PC-3 (cell line): ENCODE data around the gene JARID2. TPM values are rescaled to one million over a fixed set of nuclear protein-coding genes. Genes with fewer than 3 reads are reported as not detected.
"Not testable (repeated sequence)": the region's sequence is repeated elsewhere in the genome, so short reads cannot be mapped to it uniquely, and the experiment has no call there.

Experiments
- ATAC-seq: fragments of 200-7000 bp; cut with Tn5 transposase; 2 replicates; pipeline ENCODE4 v1.9.1; 2020; ENCODE audit warnings: mild to moderate bottlenecking, moderate library complexity
- BruUV-seq: library from RNA; stranded (reverse); fragments of 400-500 nt; replicated peaks from 2 replicates; lab custom pipeline; 2021; lab: Mats Ljungman, UMichigan
- CTCF ChIA-PET: fragments of 300-600 bp; sonication (Branson Sonifier 250); formaldehyde crosslinking; loops from one replicate; lab custom pipeline; 2022; ENCODE audit warnings: antibody characterized with exemption; lab: Charles Lee
- POLR2A ChIA-PET: fragments of 300-600 bp; sonication (Branson Sonifier 250); formaldehyde crosslinking; loops from one replicate; lab custom pipeline; 2022; ENCODE audit warnings: antibody characterized with exemption; ENCODE audit not compliant: unreplicated experiment; lab: Charles Lee
- DNase-seq: peaks from one replicate; pipeline ENCODE4 v3.0.0-alpha.2; 2015
- H2AFZ ChIP-seq: fragments of 300-600 bp; sonication (generic); 2 replicates; pipeline ENCODE4 v1.6.0; 2016; ENCODE audit warnings: antibody characterized with exemption, low read length
- H3F3A ChIP-seq: fragments of 300-600 bp; sonication (generic); one replicate; pipeline ENCODE4 v1.6.0; 2017; ENCODE audit warnings: antibody characterized with exemption, low read length, control low read depth, mild to moderate bottlenecking; ENCODE audit not compliant: unreplicated experiment
- H3K27ac ChIP-seq: fragments of 300-600 bp; sonication (generic); 2 replicates; pipeline ENCODE4 v1.5.1; 2016; ENCODE audit warnings: mild to moderate bottlenecking, low read length
- H3K27me3 ChIP-seq: fragments of 300-600 bp; sonication (generic); 2 replicates; pipeline ENCODE4 v1.6.1; 2016; ENCODE audit warnings: low read length, mixed read lengths
- H3K36me3 ChIP-seq: fragments of 300-600 bp; sonication (generic); 2 replicates; pipeline ENCODE4 v1.6.1; 2016; ENCODE audit warnings: low read depth, mixed run types, low read length, mixed read lengths
- H3K4me1 ChIP-seq: fragments of 300-600 bp; sonication (generic); 2 replicates; pipeline ENCODE4 v1.5.1; 2016; ENCODE audit warnings: low read length; ENCODE audit not compliant: insufficient read depth
- H3K4me2 ChIP-seq: fragments of 300-600 bp; sonication (generic); 2 replicates; pipeline ENCODE4 v1.6.0; 2016; ENCODE audit warnings: low read length
- H3K4me3 ChIP-seq: fragments of 300-600 bp; sonication (generic); 2 replicates; pipeline ENCODE4 v1.5.1; 2016; ENCODE audit warnings: mild to moderate bottlenecking, low read length, mixed read lengths
- H3K79me2 ChIP-seq: fragments of 300-600 bp; sonication (generic); 2 replicates; pipeline ENCODE4 v1.6.1; 2017; ENCODE audit warnings: low read length, mixed read lengths
- H3K9ac ChIP-seq: fragments of 300-600 bp; sonication (generic); 2 replicates; pipeline ENCODE4 v1.6.0; 2016; ENCODE audit warnings: mild to moderate bottlenecking, low read length
- H3K9me2 ChIP-seq: fragments of 300-600 bp; sonication (generic); replicated peaks from 2 replicates; pipeline ENCODE4 v1.6.1; 2016; ENCODE audit warnings: mixed run types, low read length, mixed read lengths
- H3K9me3 ChIP-seq: fragments of 300-600 bp; sonication (generic); 2 replicates; pipeline ENCODE4 v1.6.1; 2016; ENCODE audit warnings: low read length, mixed read lengths
- H4K20me1 ChIP-seq: fragments of 300-600 bp; sonication (generic); 2 replicates; pipeline ENCODE4 v1.6.1; 2016; ENCODE audit warnings: low read length, mixed read lengths
- CTCF ChIP-seq: fragments of 300-600 bp; sonication (generic); conservative IDR thresholded peaks from 2 replicates; pipeline ENCODE4 v1.5.1; 2017; ENCODE audit warnings: antibody characterized with exemption, low read depth, mild to moderate bottlenecking, low read length
- EZH2 ChIP-seq: fragments of 300-600 bp; sonication (generic); IDR thresholded peaks from one replicate; pipeline ENCODE4 v1.6.1; 2017; ENCODE audit warnings: antibody characterized with exemption, mild to moderate bottlenecking, low read length; ENCODE audit not compliant: unreplicated experiment
- EZH2phosphoT487 ChIP-seq: fragments of 300-600 bp; sonication (generic); IDR thresholded peaks from 2 replicates; pipeline ENCODE4 v1.6.1; 2018; ENCODE audit warnings: mild to moderate bottlenecking, antibody characterized with exemption, low read length, borderline replicate concordance
- intact Hi-C: fragments of 100-400 bp; cut with micrococcal nuclease; formaldehyde crosslinking; loops from 2 replicates; pipeline ENCODE4 v1.9.0; 2023
- total RNA-seq: library from RNA; depleted of rRNA; stranded (reverse); fragments of >200 nt; gene quantifications from 2 replicates; pipeline ENCODE4 v1.2.3, GENCODE V29; 2014

The JARID2 gene
- total RNA-seq, 1 experiment from 2014 or later: 11.0 TPM

GRCh38 chr6:15539722-15540270 is 293.9 kb downstream of the JARID2 start:
- no peak for DNase-seq
- POLR2A ChIA-PET: no interaction called here
- TF ChIP-seq EZH2phosphoT487: no peak
- TF ChIP-seq EZH2: no peak
- TF ChIP-seq CTCF: no peak

GRCh38 chr6:15543332-15543917 is 297.6 kb downstream of the JARID2 start:
- POLR2A ChIA-PET, BruUV-seq, intact Hi-C loops, H3K9me3 ChIP-seq, H3F3A ChIP-seq, H3K79me2 ChIP-seq, H3K4me1 ChIP-seq, H3K9me2 ChIP-seq, H3K27ac ChIP-seq, H2AFZ ChIP-seq, H4K20me1 ChIP-seq, H3K27me3 ChIP-seq, CTCF ChIA-PET, DNase-seq, H3K4me2 ChIP-seq, H3K9ac ChIP-seq, ATAC-seq, H3K4me3 ChIP-seq, H3K36me3 ChIP-seq: not testable (repeated sequence)

More at GRCh38 chr6:15539722-15540270, 293.9 kb downstream of the JARID2 start:
- no peaks in the 10 kb centered on the region for H3K9me2 ChIP-seq
- no peaks in the 10 kb centered on the region for H3K4me1 ChIP-seq
- no TSS peak for BruUV-seq
- H3K27ac ChIP-seq: no peak overlapping the region
- no peak overlapping the region for H3K4me2 ChIP-seq
- H3K79me2 ChIP-seq: no peaks in the 10 kb centered on the region
- intact Hi-C loops: no loop called here
- H2AFZ ChIP-seq: no peak overlapping the region
- no peak overlapping the region for H3K4me3 ChIP-seq
- H3K9ac ChIP-seq: no peak overlapping the region
- no peaks in the 10 kb centered on the region for H3F3A ChIP-seq
- no peaks in the 10 kb centered on the region for H3K9me3 ChIP-seq
- H4K20me1 ChIP-seq: no peaks in the 10 kb centered on the region
- CTCF ChIA-PET: no interaction called here
- no peak for ATAC-seq
- H3K36me3 ChIP-seq: no peaks in the 10 kb centered on the region
- no peaks in the 10 kb centered on the region for H3K27me3 ChIP-seq

- Histone ChIP-seq H3K9me2 (no peaks in the 10 kb centered on the region), H4K20me1 (no peaks in the 10 kb centered on the region), H3K4me1 (no peaks in the 10 kb centered on the region), H3K27me3 (no peaks in the 10 kb centered on the region), H3K27ac (no peak overlapping the region), H3K9me3 (no peaks in the 10 kb centered on the region), H3K79me2 (no peaks in the 10 kb centered on the region), H3K4me3 (no peak overlapping the region), H3K36me3 (no peaks in the 10 kb centered on the region), H3K9ac (no peak overlapping the region), H3K4me2 (no peak overlapping the region), H2AFZ (no peak overlapping the region), H3F3A (no peaks in the 10 kb centered on the region)
- TF ChIP-seq CTCF (no peak), EZH2 (no peak), EZH2phosphoT487 (no peak)
- intact Hi-C loops: no loop called here
- DNase-seq (no peak), ATAC-seq (no peak)
- CTCF ChIA-PET: no interaction called here
- BruUV-seq: no TSS peak
- POLR2A ChIA-PET: no interaction called here
Measured at GRCh38 chr6:15544321-15544900, 298.5 kb downstream of the JARID2 start.
